Right forelimb (tissue), 1 donor: Measurements from ENCODE around the gene OBSL1.

Experiments used
- DNase-seq: peaks from one replicate; pipeline ENCODE4 v3.0.0-alpha.2; 2018

The OBSL1 gene

DNA sequence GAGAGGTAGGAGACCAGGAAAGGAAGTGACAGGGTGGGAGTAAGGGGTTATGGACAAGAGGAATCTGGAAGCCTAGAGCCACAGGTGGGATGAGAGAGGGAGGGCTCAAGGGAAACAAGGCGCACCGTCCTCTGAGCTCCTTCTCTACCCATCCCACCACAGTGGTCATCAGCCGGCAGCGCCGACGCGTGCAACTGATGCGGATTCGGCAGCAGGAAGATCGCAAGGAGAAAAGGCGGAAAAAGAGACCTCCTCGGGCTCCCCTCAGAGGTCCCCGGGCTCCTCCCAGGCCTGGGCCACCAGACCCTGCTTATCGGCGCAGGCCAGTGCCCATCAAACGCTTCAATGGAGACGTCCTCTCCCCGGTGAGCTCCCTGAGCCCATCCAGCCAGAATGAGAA lies 22.3 kb downstream of the OBSL1 start:
- DNase-seq = no peak

DNA sequence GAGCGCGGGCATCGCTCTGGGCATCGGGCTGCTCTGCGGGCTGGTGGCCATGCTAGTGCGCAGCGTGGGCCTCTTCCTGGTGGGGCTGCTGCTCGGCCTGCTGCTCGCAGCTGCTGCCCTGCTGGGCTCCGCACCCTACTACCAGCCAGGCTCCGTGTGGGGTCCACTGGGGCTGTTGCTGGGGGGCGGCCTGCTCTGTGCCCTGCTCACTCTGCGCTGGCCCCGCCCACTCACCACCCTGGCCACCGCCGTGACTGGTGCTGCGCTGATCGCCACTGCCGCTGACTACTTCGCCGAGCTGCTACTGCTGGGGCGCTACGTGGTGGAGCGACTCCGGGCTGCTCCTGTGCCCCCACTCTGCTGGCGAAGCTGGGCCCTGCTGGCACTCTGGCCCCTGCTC lies 23.7 kb downstream of the OBSL1 start:
- no peak for DNase-seq

DNA sequence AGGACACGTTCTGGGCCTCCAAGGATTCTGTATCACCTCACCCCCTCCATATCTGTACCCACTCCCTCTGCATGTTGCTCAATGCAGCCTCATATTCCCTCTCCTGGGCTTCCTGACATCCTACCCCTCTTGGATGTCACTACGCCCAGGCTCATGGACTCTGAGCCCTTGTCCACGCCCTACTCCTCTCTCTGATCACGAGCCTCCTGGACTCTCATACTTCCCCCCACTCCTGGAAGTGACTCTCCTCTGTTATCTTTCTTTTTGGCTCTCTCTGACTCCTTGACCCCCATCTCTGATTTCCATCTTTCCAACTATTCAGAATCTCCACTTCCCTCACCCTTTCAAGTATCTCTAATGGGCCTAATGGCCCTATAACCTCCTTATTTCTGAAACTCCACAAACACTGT lies 25.4 kb downstream of the OBSL1 start:
- DNase-seq = no peak

DNA sequence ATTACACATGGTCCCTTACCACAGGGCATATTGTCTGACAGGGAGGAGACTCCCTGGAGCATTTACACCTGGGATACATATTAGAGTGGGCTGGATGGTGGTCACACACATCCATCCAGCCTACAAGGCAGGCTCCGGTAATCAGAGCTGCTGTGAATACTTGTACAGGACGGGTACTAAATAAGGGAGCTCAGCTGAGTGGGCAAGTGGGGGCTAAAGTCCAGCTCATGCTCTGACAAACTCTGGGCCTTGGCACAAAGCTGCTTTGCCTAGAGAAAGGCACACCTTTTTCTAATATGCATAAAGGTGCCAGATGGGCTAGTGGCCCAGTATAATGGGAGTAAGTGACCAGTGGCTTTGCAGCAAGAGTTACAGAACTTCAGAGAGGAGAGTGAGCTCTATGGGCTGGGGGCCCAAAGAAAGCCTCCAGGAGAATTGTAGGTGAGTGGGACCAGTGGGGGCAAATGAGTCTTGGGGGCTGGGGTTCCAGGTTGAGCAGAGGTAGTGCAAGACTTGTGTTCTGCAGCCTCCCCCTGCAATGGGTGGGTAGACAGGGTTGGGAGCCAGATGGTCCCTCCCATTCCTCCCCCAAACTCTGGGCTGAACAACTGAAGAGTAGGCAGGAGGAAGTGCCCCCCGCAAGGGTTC lies 25.9 kb downstream of the OBSL1 start:
- DNase-seq = no peak

DNA sequence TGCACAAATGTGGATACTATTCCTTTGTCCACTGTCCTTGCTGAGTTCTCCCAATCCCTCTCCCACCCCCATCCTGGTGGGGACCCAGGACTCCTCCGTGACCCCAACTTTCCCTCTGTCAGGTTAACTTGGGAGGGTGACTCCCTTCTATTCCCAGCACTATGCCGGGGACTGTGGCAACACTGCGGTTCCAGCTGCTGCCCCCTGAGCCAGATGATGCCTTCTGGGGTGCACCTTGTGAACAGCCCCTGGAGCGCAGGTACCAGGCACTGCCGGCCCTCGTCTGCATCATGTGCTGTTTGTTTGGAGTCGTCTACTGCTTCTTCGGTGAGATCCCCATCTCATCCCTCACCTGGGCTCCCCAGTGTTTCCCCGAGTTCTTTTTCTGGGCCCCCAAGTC lies 26.8 kb downstream of the OBSL1 start:
- DNase-seq = no peak

DNA sequence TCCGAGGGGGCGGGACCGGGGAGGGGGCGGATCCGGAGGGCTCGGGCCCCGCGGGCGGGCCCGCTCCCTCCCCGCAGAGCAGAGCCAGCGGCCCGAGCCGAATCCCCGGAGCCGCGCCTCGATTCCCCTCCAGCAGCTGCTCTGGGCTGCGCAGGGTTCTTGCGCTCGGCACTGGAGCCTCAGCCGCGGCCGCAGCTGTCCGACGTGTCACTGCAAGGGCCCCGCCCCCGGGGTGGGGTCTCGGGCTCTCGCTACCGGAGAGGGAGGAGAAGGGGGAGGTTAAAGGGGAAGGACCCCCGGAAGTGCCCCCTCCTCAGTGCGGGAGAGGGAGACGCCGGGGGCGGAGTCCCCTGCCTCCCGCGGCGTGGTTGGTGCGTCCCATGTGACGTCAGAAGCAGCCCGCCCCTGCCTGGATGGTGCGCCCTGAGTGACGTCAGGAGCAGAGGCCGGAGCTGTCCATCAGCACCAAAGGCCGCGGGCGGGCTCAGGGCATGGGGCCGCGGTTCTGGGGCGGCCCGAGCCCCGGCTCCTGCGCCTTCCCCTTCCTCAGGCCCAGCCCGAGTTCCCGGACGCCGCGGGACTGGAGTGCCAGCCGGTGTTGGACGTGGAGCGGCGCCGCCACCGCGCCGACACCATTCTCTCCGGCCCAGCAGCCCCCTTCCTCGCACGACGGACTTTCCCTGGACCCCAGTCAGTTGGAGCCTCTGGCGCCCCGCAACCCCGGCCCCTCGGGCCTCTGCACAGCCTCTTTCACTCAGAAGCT lies 27.6 kb downstream of the OBSL1 start, which contains the start of the genes CHPF and TMEM198:
Gene CHPF, minus strand, starts transcription at position 214 of the 763 bp plus-strand sequence. CDS start 271 bp downstream, outside the sequence.
Gene TMEM198, plus strand, starts transcription at position 433 of the 763 bp plus-strand sequence. CDS start 700 bp downstream, outside the sequence.
- peak; percentile 99 for DNase-seq

DNA sequence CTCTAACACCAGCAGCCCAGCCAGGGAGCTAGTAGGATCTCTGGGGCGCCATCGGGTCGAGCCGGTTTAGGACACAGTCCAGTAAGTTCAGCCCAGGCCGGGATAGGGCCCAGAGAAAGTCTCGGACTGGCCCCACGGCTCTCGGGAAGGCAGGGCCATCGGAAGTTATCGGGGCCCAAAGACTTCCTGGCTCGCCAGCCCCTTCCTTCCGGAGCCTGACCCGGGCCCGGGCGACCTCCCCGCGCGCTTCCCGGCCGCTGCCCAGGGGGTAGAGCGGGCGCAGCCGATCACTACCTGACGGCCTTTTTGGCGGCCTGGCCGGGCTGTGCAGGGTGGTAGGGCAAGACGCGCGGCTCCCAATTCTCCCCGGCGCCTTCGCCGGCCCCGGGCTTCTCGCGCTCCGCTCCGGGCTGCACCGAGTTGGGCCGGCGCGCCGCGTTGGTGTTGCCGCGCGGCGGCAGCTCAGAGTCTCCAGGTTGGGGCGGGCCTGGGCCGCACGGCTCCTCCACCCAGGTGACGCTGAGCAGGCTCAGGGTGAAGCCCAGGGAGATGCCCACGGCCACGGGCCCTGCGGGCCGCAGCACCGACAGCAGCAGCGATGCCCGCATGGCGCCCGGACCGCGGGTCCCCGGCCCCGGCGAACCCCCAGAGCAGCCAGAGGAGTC lies 28.3 kb downstream of the OBSL1 start:
- DNase-seq = no peak

DNA sequence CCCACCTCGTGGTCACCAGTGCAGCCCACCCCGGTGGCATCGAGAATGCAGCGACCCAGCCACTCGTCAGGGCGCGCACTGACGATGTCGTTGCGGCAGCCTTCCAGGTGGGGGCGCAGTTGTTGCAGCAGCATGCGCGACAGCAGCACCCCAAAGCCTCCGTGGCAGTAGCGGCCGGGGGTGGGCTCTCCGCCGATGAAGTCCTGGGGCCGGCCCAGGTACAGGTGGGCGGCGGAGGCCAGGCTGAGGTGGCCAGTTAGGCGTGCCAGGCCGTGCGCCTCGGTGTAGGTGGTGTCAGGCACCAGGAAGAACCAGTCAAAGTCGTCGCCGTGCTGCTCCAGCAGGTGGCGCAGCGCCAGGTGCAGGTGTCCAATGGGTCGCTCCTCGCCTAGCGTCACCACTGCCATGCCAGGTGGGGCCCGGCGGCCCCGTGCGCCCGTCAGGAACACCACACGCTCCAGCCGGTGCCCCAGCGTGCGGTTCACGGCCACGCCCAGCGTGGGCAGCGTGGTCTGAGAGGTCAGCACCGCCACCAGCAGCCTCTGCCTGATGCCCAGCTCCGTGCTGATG lies 29.6 kb downstream of the OBSL1 start:
- peak; percentile 86 for DNase-seq

DNA sequence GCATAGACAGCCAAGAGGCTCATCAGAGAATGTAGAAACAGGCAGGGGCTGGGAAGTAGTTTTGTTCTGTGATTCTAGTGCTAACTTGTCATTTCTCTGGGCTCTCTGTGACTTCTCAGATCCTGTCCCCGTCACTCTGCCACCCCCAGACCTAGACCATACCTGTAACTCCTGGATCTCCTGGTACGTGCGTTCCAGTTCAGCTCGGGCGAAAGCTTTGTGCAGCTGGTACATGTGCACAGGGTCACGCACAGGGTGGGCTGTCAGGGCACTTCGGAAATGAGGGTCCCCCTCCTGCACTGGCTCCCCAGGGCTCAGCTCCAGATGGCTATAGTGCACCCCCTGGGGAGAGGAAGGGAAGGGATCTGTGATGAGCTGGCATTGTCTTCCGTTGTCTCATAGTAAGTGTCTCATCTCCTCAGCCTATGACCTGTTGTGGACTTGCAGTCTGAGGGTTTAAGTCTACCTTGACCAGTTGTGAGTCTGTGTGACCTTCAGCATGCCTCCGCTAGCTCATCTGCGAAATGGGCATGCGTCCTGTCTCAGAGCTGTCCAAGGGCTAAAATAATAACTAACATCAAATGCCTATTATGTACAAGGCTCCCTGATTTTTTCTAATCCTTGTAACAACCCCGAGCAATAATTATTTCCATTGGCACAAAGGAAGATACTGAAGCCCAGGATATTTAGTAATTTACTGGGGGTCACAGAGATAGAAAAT lies 30.4 kb downstream of the OBSL1 start:
- no peak for DNase-seq

DNA sequence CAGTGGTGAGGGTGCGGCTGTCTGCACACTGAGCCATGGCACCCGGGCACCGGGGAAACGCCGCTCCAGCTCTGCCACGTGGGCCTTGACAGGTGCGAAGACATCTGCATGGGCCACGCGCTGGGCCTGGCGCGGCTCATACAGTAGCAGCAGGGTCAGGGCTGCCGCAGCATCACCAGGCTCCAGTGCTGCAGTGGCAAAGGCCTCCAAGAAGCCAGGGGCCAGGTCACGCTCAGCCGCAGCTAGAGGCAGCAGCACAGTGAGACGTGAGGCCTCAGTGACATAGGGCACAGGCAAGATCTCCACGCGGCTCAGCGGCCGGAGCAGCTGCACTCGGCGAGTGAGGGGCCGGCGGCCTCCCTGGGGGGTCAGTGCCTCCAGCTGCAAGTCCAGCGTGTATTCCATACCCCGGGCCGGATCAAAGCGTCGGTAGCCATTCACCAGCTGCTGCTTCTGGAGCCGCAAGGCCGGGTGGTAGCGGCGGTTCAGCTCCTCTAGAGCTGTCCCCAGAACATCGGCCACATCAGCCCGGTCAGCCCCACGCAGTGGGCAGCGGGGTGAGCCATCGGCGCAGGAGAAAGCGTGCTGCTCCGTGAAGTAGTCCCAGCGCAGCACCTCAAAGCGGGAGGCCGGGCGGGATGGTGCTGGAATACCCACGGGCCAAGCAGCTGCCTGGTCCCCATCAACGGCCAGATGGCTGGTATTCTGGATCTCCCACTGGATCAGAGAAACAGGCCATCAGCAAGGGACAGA lies 31.2 kb downstream of the OBSL1 start:
- no peak for DNase-seq

DNA sequence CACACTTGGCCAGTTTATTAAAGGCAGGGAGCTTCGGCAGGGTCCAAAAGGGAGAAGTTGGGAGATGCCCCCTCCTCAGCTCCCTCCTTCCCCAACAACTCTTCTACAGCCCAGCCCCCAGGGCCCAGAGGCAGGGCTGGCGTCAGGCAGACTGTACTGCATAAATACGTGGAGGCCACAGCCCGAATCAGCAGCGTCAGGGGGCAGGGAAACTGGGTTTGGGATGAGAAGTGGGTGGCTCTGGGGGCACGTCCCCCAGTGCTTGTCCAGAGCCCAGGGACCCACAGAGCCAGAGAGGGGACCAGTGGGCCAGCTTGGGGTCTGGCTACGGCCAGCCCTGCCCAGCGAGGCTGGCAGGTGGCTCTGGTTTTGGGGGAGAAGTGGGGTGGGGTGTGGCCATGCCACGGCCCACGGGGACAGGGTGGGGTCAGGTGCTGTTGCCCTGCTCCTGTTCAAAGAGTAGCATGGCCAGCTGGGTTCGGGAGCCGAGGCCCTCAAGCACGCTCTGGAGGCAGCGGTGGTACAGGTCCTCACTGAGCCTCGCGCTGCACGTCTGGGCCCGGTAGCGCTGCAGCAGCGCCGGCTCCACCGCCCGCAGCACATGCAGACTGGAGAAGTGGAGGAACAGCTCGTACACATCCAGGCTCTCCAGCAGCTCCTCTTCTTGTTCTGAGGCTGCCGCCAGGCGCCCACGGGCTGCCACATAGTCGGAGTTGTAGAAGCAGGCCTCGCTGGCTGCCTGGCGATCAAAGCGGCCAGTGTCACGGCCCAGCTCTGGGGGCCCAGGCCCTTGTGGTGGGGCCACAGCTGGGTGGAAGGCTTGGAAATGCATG lies 32.2 kb downstream of the OBSL1 start:
- DNase-seq = no peak

DNA sequence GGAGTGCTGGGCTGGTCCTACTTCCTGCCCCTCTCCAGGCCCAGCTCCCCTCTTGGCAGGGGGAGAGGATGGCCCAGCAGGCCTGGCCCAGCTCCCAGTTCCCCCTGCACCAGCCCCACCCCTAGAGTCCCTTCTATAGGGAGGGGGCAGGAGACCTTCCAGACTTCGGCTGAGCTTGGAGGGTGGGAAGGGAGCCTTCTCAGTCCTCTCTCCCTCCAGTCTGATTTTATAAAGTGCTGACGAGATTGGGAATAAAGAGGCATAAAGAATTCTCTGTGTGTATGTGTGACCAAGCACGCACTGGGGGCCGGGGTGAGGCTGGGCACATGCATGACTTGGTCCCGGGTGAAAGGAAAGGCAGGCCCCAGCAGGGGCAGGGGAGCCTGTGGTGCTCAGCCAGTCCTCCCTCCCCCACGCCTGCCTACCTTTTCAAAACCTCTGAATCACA lies 32.8 kb downstream of the OBSL1 start:
- DNase-seq = peak; percentile 72

DNA sequence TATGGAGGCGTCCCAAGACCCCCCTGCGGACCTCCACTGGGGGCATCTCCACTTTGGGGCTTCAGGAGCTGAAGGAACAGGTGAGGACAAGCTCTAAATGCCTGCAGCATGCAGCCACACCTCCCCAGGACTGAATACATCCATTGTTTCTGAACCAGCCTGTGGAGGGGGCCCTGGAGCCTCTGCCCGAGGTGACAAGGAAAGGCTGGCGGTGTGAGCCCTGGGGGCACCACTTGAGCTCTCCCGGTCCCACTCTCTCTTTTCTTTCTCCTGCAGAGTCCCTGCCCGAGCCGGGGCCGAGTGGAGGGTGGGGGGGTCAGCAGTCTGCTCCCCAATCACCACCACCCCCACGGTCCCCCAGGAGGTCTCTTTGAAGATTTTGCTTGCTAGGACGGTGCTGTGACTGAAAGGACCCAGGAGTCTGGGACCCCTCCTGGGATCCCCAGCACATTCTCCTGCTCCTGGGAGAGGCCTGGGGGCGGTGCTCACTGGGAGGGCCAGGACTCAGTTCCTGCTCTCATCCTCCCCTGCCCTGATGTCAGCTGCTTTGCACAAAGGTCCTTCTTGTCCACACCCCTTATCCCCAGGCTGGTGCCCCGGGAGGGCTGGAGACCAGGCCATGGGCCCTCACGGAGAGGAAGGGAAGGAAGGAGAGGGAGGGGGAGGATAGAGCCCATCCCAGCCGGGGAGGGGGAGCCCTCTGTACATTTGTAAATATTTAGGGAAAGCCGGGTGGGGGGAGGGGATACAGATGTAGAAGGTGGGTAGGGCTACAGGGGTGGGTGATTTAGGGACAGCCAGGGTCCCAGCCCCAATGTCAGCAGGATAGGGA lies 33.5 kb downstream of the OBSL1 start:
- DNase-seq = no peak

DNA sequence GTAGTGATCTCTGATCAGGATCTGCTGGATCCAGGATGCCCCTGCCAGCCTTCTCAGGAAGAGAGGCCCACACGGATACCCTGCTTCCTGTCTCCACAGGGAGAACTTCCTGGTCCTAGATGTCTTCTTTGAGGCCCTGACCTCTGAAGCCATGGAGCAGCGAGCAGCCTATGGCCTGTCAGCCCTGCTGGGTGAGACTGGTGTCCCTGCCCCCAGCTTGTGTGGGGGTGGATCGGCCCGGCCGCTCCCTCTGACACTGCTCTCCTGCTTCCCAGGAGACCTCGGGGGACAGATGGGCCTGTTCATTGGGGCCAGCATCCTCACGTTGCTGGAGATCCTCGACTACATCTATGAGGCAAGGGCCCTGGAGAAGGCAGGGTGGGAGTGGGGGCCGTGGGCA lies 34.4 kb downstream of the OBSL1 start:
- DNase-seq = no peak

DNA sequence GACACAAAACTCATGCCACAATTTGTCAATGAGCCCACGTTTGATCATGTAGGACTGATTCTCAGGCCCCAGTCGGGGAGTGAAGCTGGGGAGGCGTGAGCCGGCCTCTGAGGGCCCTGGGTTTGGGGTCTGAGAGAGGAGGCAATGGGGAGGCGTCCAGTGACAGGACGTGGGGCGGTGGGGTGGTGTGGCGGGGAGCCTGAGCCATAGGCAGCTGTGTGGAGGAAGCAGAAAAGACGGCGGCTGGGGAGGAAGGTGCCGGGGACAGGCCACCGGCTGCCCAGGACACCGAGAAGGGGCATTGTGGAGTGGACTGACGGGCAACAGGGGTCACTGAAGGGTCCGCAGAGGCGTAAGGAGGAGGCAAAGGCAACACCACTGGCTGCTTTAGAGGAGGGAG lies 34.9 kb downstream of the OBSL1 start:
- no peak for DNase-seq

DNA sequence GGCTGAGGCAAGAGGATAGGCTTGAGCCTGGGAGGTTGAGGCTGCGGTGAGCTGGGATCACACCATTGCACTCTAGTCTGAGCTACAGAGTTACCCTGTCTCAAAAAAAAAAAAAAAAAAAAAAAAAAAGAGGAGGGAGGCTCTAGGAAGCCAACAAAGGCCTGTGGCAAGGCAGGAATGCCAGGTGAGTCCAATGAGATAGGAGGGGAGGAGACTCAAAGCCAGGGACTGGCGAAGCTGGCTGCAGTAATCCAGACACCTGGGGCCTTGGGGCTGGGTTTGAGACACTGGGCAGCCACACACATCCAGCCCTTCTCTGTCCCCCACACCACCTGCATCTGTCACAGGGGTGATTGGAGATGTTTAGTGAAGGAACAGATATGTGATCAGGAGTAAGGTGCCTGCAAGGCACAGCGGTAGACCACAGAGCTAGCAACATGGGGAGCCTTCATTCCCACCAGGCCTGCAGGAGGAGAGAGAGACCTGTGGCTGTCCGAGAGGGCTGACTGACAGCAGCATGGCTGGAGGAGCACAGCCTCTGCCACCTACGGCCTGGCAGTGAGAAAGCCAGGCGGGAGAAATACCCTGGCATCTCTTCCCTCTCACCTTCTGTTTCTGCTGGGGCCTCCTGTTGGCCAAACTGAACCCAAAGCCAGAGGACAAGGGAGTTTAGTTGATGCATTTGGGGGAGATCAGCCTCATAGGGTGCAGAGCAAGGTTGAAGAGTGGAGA lies 37.2 kb downstream of the OBSL1 start:
- no peak for DNase-seq

DNA sequence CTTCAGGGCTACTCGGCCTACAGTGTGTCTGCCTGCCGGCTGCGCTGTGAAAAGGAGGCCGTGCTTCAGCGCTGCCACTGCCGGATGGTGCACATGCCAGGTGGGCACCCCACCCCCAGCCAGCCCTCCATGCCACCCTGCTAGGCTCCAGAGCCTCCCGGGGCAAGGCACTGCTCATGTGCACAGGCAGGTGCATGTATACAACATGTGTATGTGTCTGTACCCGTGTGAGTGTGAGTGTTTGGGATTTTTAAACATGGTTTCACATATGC lies 39.0 kb downstream of the OBSL1 start:
- no peak for DNase-seq

DNA sequence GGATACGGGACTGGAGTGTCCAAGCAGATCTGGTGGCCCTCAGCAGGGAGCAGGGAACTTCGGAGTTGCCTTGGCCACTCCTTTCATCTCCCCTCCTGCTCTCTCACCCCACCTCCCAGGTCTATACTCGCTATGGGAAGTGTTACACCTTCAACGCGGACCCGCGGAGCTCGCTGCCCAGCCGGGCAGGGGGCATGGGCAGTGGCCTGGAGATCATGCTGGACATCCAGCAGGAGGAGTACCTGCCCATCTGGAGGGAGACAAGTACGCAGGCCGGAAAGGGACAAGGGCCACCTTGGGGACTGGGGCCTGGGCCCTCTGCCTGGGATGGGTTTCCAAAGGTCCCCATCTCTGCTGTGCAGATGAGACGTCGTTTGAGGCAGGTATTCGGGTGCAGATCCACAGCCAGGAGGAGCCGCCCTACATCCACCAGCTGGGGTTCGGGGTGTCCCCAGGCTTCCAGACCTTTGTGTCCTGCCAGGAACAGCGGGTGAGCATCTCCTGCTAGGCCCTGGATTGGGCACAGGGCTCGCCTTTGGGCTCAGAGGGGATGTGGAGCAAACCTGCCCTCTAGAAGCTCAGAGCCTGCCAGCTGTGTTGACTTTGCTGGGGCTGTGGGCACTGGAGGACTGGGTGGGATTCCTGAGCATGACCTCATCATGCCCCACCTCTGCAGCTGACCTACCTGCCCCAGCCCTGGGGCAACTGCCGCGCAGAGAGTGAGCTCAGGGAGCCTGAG lies 39.5 kb downstream of the OBSL1 start:
- no peak for DNase-seq
